Measurements from ENCODE around the gene SYCE1. TPM values are rescaled to one million over a fixed set of nuclear protein-coding genes. Genes with fewer than 3 reads are reported as not detected.
"Not testable (repeated sequence)": the region's sequence is repeated elsewhere in the genome, so short reads cannot be mapped to it uniquely, and the experiment has no call there.

SYCE1 gene
- total RNA-seq, 1 experiment from 2014 or later, result not detected

- Histone ChIP-seq H3K36me3 (no peaks in the 10 kb centered on the region), H3K27me3 (no peaks in the 10 kb centered on the region), H3K9me3 (peaks cover 4% of the 10 kb centered on the region), H3K4me3 (no peak overlapping the region)
- no peak for DNase-seq
These were observed 37.0 kb downstream of the SYCE1 start for GRCh38 chr10:133528296-133528844.

GRCh38 chr10:133527771-133528271, 37.6 kb downstream of the SYCE1 start:
- no peak overlapping the region for H3K4me3 ChIP-seq
- no peak for DNase-seq
- H3K27me3 ChIP-seq, result no peaks in the 10 kb centered on the region
- peaks cover 4% of the 10 kb centered on the region for H3K9me3 ChIP-seq
- no peaks in the 10 kb centered on the region for H3K36me3 ChIP-seq

- DNase-seq, result no peak
- Histone ChIP-seq H3K27me3 (no peaks in the 10 kb centered on the region), H3K9me3 (peaks cover 4% of the 10 kb centered on the region), H3K36me3 (no peaks in the 10 kb centered on the region), H3K4me3 (no peak within 1 kb of the TSS)
These were observed 38.3 kb downstream of the SYCE1 start, which contains the start of gene CYP2E1 for GRCh38 chr10:133526957-133527588. CYP2E1 (plus strand) TSS chr10:133527363; CDS start chr10:133527396, 33 bp downstream.

GRCh38 chr10:133525444-133525843, 39.9 kb downstream of the SYCE1 start:
- Histone ChIP-seq H3K4me3 (no peak overlapping the region), H3K36me3 (no peaks in the 10 kb centered on the region), H3K9me3 (peaks cover 4% of the 10 kb centered on the region), H3K27me3 (no peaks in the 10 kb centered on the region)
- DNase-seq, result no peak

- Histone ChIP-seq H3K27me3 (no peaks in the 10 kb centered on the region), H3K4me3 (no peak overlapping the region), H3K9me3 (peaks cover 4% of the 10 kb centered on the region), H3K36me3 (no peaks in the 10 kb centered on the region)
- no peak for DNase-seq
These were observed 41.7 kb downstream of the SYCE1 start for GRCh38 chr10:133523631-133524203.

GRCh38 chr10:133520193-133520738, 45.1 kb downstream of the SYCE1 start:
- Histone ChIP-seq H3K4me3 (peak overlapping the region; percentile 60), H3K27me3 (no peaks in the 10 kb centered on the region), H3K36me3 (no peaks in the 10 kb centered on the region), H3K9me3 (peaks cover 6% of the 10 kb centered on the region)
- peak; percentile 91 for DNase-seq

GRCh38 chr10:133518517-133518916, 46.9 kb downstream of the SYCE1 start:
- H3K4me3 ChIP-seq, DNase-seq, H3K36me3 ChIP-seq, H3K27me3 ChIP-seq, H3K9me3 ChIP-seq: not testable (repeated sequence)

- Histone ChIP-seq H3K9me3 (peaks cover 2% of the 10 kb centered on the region; the same call in 1 of the 2 replicates), H3K36me3 (no peaks in the 10 kb centered on the region), H3K4me3 (no peak overlapping the region), H3K27me3 (no peaks in the 10 kb centered on the region)
- DNase-seq, result no peak
These were observed 49.3 kb downstream of the SYCE1 start for GRCh38 chr10:133516057-133516456.

GRCh38 chr10:133515471-133515870, 49.9 kb downstream of the SYCE1 start:
- no peaks in the 10 kb centered on the region for H3K36me3 ChIP-seq
- no peaks in the 10 kb centered on the region for H3K27me3 ChIP-seq
- H3K4me3 ChIP-seq, result no peak overlapping the region
- H3K9me3 ChIP-seq, result peaks cover 2% of the 10 kb centered on the region; the same call in 1 of the 2 replicates
- DNase-seq, result no peak

GRCh38 chr10:133511907-133512528, 53.4 kb downstream of the SYCE1 start:
- H3K9me3 ChIP-seq, result no peaks in the 10 kb centered on the region
- H3K36me3 ChIP-seq, result no peaks in the 10 kb centered on the region
- DNase-seq, result no peak
- no peaks in the 10 kb centered on the region for H3K27me3 ChIP-seq
- no peak overlapping the region for H3K4me3 ChIP-seq

- H3K27me3 ChIP-seq, result no peaks in the 10 kb centered on the region
- no peak for DNase-seq
These were observed 54.0 kb downstream of the SYCE1 start for GRCh38 chr10:133511408-133511807.

GRCh38 chr10:133509700-133510099, 55.7 kb downstream of the SYCE1 start:
- Histone ChIP-seq H3K36me3 (no peaks in the 10 kb centered on the region), H3K27me3 (no peaks in the 10 kb centered on the region), H3K9me3 (no peaks in the 10 kb centered on the region), H3K4me3 (no peak overlapping the region)
- DNase-seq, result no peak

More at GRCh38 chr10:133511408-133511807, 54.0 kb downstream of the SYCE1 start:
- no peaks in the 10 kb centered on the region for H3K9me3 ChIP-seq
- no peak overlapping the region for H3K4me3 ChIP-seq
- no peaks in the 10 kb centered on the region for H3K36me3 ChIP-seq

Other genes with a start within 250 kb of the SYCE1 start
- gene CALY, start 228.7 kb downstream of the SYCE1 start, total RNA-seq (2014; rRNA removed; shearing (Covaris generic); ENCODE audit: low replicate concordance), result not detected in 2 replicates
- not detected in 2 replicates for gene PRAP1, start 218.2 kb downstream of the SYCE1 start, total RNA-seq (2014; rRNA removed; shearing (Covaris generic); ENCODE audit: low replicate concordance)
- gene FUOM, start 207.6 kb downstream of the SYCE1 start, total RNA-seq (2014; rRNA removed; shearing (Covaris generic); ENCODE audit: low replicate concordance), result 10.8 and 50.8 TPM in 2 replicates
- gene ECHS1, start 192.2 kb downstream of the SYCE1 start, total RNA-seq (2014; rRNA removed; shearing (Covaris generic); ENCODE audit: low replicate concordance), result 73.8 and 120 TPM in 2 replicates
- 0.54 and 0.66 TPM in 2 replicates for gene PAOX, start 186.3 kb downstream of the SYCE1 start, total RNA-seq (2014; rRNA removed; shearing (Covaris generic); ENCODE audit: low replicate concordance)
- gene MTG1, start 171.4 kb downstream of the SYCE1 start, total RNA-seq (2014; rRNA removed; shearing (Covaris generic); ENCODE audit: low replicate concordance), result 33.6 and 39.4 TPM in 2 replicates
- not detected in 2 replicates for gene SPRN, start 141.0 kb downstream of the SYCE1 start, total RNA-seq (2014; rRNA removed; shearing (Covaris generic); ENCODE audit: low replicate concordance)
- gene SCART1, start 111.6 kb downstream of the SYCE1 start, total RNA-seq (2014; rRNA removed; shearing (Covaris generic); ENCODE audit: low replicate concordance), result 0.35 and 1.5 TPM in 2 replicates
- 0.99 TPM in 1 of 2 replicates, not detected in the other for gene CYP2E1, start 38.2 kb downstream of the SYCE1 start, total RNA-seq (2014; rRNA removed; shearing (Covaris generic); ENCODE audit: low replicate concordance)
- gene FRG2B, start 61.2 kb upstream of the SYCE1 start, total RNA-seq (2014; rRNA removed; shearing (Covaris generic); ENCODE audit: low replicate concordance), result not detected in 2 replicates

All from MG63 (cell line).